ENCODE measurements around the gene GNAS-AS1. TPM values are rescaled to one million over a fixed set of nuclear protein-coding genes. Genes with fewer than 3 reads are reported as not detected.

GNAS-AS1 gene
- total RNA-seq, 1 experiment from 2014 or later: 0.59 TPM

DNA sequence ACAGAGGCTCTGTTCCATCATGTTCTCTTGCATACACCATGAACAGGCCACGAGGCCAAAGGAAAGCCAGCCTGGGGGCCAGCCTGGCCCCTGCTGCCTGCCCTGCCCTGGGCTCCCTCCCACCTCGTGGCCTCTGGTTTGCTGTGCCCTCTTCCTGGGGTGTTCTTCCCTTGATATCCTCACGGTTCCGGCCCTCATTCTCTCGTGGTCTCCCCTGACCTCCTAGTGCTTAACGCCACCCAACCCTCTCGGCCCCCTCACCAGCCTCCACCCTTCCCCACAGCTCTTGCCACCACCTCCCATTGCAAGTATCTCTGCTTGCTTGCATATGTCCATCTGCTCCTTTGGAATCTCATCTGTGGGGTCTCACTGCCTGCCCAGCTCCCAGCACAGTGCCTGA, 73.0 kb downstream of the GNAS-AS1 start:
- TF ChIP-seq, protein P1, sequence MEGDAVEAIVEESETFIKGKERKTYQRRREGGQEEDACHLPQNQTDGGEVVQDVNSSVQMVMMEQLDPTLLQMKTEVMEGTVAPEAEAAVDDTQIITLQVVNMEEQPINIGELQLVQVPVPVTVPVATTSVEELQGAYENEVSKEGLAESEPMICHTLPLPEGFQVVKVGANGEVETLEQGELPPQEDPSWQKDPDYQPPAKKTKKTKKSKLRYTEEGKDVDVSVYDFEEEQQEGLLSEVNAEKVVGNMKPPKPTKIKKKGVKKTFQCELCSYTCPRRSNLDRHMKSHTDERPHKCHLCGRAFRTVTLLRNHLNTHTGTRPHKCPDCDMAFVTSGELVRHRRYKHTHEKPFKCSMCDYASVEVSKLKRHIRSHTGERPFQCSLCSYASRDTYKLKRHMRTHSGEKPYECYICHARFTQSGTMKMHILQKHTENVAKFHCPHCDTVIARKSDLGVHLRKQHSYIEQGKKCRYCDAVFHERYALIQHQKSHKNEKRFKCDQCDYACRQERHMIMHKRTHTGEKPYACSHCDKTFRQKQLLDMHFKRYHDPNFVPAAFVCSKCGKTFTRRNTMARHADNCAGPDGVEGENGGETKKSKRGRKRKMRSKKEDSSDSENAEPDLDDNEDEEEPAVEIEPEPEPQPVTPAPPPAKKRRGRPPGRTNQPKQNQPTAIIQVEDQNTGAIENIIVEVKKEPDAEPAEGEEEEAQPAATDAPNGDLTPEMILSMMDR (IDR thresholded peaks at IDR 0.05; ENCODE audit: unreplicated experiment): no peak

DNA sequence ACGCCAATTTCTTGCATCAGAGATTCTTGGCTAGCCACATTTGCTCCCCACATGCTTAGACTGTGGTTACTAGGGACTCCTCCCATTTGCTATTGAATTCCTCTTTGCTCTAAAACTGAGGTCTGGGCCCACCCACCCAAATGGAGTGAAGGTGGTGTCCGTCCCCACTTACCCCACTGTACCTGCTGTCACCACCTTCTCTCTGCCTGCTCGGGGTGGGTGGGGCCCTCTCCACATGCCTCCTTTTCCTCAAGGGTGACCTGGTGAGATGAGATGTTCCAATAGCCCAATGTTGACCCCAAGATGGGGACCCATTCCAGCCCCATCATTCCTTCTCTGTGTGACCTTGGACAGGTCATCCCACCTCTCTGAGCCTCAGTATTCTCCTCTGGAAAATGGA, 74.6 kb downstream of the GNAS-AS1 start:
- no TSS peak for BruUV-seq (replicated peaks)

More for the DNA sequence above, 73.0 kb downstream of the GNAS-AS1 start:
- Mint-ChIP-seq H3K36me3 (ENCODE audit: insufficient read depth, unreplicated experiment) (no peaks in the 10 kb centered on the region), H3K27ac (ENCODE audit: unreplicated experiment) (no peak overlapping the region), H3K4me1 (ENCODE audit: low read depth, unreplicated experiment) (no peaks in the 10 kb centered on the region), H3K9me3 (ENCODE audit: low read depth, unreplicated experiment) (no peaks in the 10 kb centered on the region), H3K4me3 (ENCODE audit: low read depth, unreplicated experiment) (no peak overlapping the region), H3K27me3 (ENCODE audit: unreplicated experiment) (peaks cover 96% of the 10 kb centered on the region)
- intact Hi-C loops (cut with micrococcal nuclease; ENCODE audit: unreplicated experiment): no loop called here
- DNase-seq: no peak
- BruUV-seq (replicated peaks): no TSS peak
- CTCF ChIA-PET: no interaction called here

DNA sequence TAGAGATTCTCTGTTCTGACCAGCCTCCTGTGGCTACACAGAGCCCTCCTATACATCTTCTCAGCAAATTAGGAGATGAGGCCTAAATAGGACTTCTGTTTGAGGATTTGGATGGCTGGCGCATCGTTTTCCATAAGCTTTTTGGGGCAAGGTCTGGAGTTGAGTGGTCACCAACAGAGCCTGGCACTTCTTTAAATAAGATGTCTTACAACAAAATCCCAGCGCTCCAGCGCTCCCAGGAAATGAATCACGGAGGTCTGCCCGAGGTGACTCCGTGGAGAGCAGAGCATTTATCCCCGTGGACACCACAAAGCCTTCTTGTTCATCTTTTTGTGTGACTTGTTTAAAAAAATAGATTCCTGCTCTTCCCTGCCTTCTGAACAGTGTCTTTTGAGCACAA, 75.3 kb downstream of the GNAS-AS1 start:
- no peak overlapping the region for H3K27ac Mint-ChIP-seq (ENCODE audit: unreplicated experiment)
- CTCF ChIA-PET: no interaction called here
- H3K27me3 Mint-ChIP-seq (ENCODE audit: unreplicated experiment): peaks cover 96% of the 10 kb centered on the region
- H3K4me1 Mint-ChIP-seq (ENCODE audit: low read depth, unreplicated experiment): no peaks in the 10 kb centered on the region
- no peaks in the 10 kb centered on the region for H3K9me3 Mint-ChIP-seq (ENCODE audit: low read depth, unreplicated experiment)
- H3K36me3 Mint-ChIP-seq (ENCODE audit: insufficient read depth, unreplicated experiment): no peaks in the 10 kb centered on the region
- DNase-seq: no peak
- intact Hi-C loops (cut with micrococcal nuclease; ENCODE audit: unreplicated experiment): no loop called here
- BruUV-seq (replicated peaks): no TSS peak
- no peak overlapping the region for H3K4me3 Mint-ChIP-seq (ENCODE audit: low read depth, unreplicated experiment)
- TF ChIP-seq, protein P1 (IDR thresholded peaks at IDR 0.05; ENCODE audit: unreplicated experiment): no peak

More for the DNA sequence above, 74.6 kb downstream of the GNAS-AS1 start:
- CTCF ChIA-PET: no interaction called here
- intact Hi-C loops (cut with micrococcal nuclease; ENCODE audit: unreplicated experiment): no loop called here
- no peak overlapping the region for H3K27ac Mint-ChIP-seq (ENCODE audit: unreplicated experiment)
- H3K4me3 Mint-ChIP-seq (ENCODE audit: low read depth, unreplicated experiment): no peak overlapping the region
- no peak for DNase-seq
- no peaks in the 10 kb centered on the region for H3K36me3 Mint-ChIP-seq (ENCODE audit: insufficient read depth, unreplicated experiment)
- H3K9me3 Mint-ChIP-seq (ENCODE audit: low read depth, unreplicated experiment): no peaks in the 10 kb centered on the region
- TF ChIP-seq, protein P1 (IDR thresholded peaks at IDR 0.05; ENCODE audit: unreplicated experiment): no peak
- peaks cover 96% of the 10 kb centered on the region for H3K27me3 Mint-ChIP-seq (ENCODE audit: unreplicated experiment)
- no peaks in the 10 kb centered on the region for H3K4me1 Mint-ChIP-seq (ENCODE audit: low read depth, unreplicated experiment)

DNA sequence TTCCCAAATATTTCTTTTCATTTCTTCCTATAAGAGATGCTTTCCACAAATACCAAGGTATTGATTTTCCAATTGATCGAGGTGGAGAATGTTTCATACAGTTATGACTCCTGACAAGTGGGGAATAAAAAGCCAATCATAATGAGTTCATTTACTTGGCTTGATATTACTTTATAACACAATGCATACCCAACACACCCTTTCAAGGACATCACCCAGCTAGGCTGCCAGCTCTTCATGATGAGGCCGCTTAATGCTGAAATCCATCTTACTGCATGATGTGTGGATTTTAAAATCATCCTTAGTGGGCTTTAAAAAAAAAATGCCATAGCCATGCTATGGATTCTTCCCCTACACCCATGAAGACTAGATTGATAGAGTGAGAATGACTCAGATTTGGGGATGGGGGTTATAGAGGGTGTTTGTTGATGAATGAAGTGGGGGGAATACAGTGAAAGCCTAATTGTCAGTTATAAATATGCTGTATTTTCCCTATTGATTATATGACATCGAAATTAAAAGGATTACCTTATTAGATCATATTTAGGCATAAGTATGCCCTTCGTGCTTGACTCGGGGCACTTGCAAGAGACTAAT, 75.9 kb downstream of the GNAS-AS1 start:
- no peak overlapping the region for H3K4me3 Mint-ChIP-seq (ENCODE audit: low read depth, unreplicated experiment)
- peaks cover 96% of the 10 kb centered on the region for H3K27me3 Mint-ChIP-seq (ENCODE audit: unreplicated experiment)
- no peak for DNase-seq
- H3K27ac Mint-ChIP-seq (ENCODE audit: unreplicated experiment): no peak overlapping the region
- intact Hi-C loops (cut with micrococcal nuclease; ENCODE audit: unreplicated experiment): no loop called here
- no TSS peak for BruUV-seq (replicated peaks)
- no peaks in the 10 kb centered on the region for H3K9me3 Mint-ChIP-seq (ENCODE audit: low read depth, unreplicated experiment)
- H3K36me3 Mint-ChIP-seq (ENCODE audit: insufficient read depth, unreplicated experiment): no peaks in the 10 kb centered on the region
- CTCF ChIA-PET: no interaction called here
- TF ChIP-seq, protein P1 (IDR thresholded peaks at IDR 0.05; ENCODE audit: unreplicated experiment): no peak
- H3K4me1 Mint-ChIP-seq (ENCODE audit: low read depth, unreplicated experiment): no peaks in the 10 kb centered on the region
